Measurements from ENCODE around the gene TREML4. TPM values are rescaled to one million over a fixed set of nuclear protein-coding genes. Genes with fewer than 3 reads are reported as not detected.

Gene TREML4
- total and polyA plus RNA-seq, 10 donors = 0.44 to 2.2 TPM; not detected in 8

- no peak for DNase-seq
- H3K36me3 ChIP-seq = no peaks in the 10 kb centered on the region
- H3K4me3 ChIP-seq = peak overlapping the region in 1 of 8 donors; percentile 55
- intact Hi-C loops (cut with DNase I; ENCODE audit: low total_unique reads) = no loop called here
- H3K27me3 ChIP-seq (replicated peaks in 1 of 7) = peaks cover 0 to 5% (median 0%) of the 10 kb centered on the region in 7 donors
- TF ChIP-seq POLR2A (IDR thresholded peaks at IDR 0.05) = no peak
- peak in 2 of 3 donors; percentile 12 to 70 for TF ChIP-seq POLR2AphosphoS5 (IDR thresholded peaks at IDR 0.05)
- TF ChIP-seq, protein P1, sequence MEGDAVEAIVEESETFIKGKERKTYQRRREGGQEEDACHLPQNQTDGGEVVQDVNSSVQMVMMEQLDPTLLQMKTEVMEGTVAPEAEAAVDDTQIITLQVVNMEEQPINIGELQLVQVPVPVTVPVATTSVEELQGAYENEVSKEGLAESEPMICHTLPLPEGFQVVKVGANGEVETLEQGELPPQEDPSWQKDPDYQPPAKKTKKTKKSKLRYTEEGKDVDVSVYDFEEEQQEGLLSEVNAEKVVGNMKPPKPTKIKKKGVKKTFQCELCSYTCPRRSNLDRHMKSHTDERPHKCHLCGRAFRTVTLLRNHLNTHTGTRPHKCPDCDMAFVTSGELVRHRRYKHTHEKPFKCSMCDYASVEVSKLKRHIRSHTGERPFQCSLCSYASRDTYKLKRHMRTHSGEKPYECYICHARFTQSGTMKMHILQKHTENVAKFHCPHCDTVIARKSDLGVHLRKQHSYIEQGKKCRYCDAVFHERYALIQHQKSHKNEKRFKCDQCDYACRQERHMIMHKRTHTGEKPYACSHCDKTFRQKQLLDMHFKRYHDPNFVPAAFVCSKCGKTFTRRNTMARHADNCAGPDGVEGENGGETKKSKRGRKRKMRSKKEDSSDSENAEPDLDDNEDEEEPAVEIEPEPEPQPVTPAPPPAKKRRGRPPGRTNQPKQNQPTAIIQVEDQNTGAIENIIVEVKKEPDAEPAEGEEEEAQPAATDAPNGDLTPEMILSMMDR (IDR thresholded peaks at IDR 0.05 in 8 of 11, conservative IDR thresholded peaks at IDR 0.05 in 3 of 11) = peak; percentile 32 to 73 (median 53)
- peak overlapping the region in 7 of 8 donors; percentile 74 to 94 (median 86) for H3K27ac ChIP-seq
- peaks cover 0 to 51% (median 29%) of the 10 kb centered on the region in 6 donors for H3K4me1 ChIP-seq
- 49 to 61% (median 56%) methylated on average over 4 of the region's 4 CpGs for WGBS, 5 donors
- no peaks in the 10 kb centered on the region for H3K9me3 ChIP-seq
Observed at GRCh38 chr6:41182069-41183034, 45.8 kb upstream of the TREML4 start.

- Histone ChIP-seq H3K9me3 (peaks cover 0 to 10% (median 6%) of the 10 kb centered on the region in 8 donors), H3K27me3 (replicated peaks in 1 of 7) (no peaks in the 10 kb centered on the region), H3K4me1 (peaks cover 0 to 62% (median 29%) of the 10 kb centered on the region in 6 donors), H3K36me3 (no peaks in the 10 kb centered on the region), H3K4me3 (no peak overlapping the region), H3K27ac (peak overlapping the region in 1 of 8 donors; percentile 75)
- TF ChIP-seq POLR2AphosphoS5 (IDR thresholded peaks at IDR 0.05) (no peak), POLR2A (IDR thresholded peaks at IDR 0.05) (no peak)
- TF ChIP-seq, protein P1 (IDR thresholded peaks at IDR 0.05 in 8 of 11, conservative IDR thresholded peaks at IDR 0.05 in 3 of 11) = no peak
- intact Hi-C loops (cut with DNase I; ENCODE audit: low total_unique reads) = no loop called here
- 78 to 95% (median 90%) methylated on average over 7 of the region's 7 CpGs for WGBS, 5 donors
- DNase-seq = no peak
Observed at GRCh38 chr6:41184761-41185160, 43.4 kb upstream of the TREML4 start.

DNA sequence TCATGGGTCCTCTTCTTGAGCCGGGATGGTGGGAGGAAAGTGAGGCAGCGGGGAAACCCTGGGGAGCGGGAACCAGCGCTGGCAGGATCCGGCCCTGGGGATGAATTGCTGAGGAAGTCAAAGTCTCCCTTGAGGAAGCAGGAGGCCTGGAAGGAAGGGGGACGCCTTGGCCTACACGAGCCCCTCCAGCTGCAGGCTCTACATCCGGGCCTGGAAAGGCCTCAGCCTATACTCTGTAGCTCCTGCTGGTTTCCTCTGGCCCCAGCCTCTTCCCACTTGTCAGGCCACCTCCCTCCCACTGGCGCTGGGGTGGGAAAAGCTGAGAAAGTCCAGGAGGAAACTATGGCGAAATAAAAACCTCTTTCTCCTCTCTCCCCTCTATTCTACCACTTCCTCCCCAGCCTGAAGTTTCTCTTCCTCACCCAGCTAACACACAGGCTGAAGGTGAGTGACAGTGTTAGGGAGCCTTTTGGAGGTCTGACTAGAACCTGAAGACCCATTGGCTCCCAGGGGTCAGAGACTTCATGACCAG is 42.1 kb upstream of the TREML4 start:
- no peaks in the 10 kb centered on the region for H3K27me3 ChIP-seq (replicated peaks in 1 of 7)
- peaks cover 0 to 9% (median 0%) of the 10 kb centered on the region in 6 donors for H3K36me3 ChIP-seq
- H3K4me1 ChIP-seq = peaks cover 0 to 62% (median 29%) of the 10 kb centered on the region in 6 donors
- peaks cover 0 to 19% (median 13%) of the 10 kb centered on the region in 8 donors for H3K9me3 ChIP-seq
- TF ChIP-seq POLR2AphosphoS5 (IDR thresholded peaks at IDR 0.05) (no peak), POLR2A (IDR thresholded peaks at IDR 0.05) (no peak)
- TF ChIP-seq, protein P1 (IDR thresholded peaks at IDR 0.05 in 8 of 11, conservative IDR thresholded peaks at IDR 0.05 in 3 of 11) = no peak
- peak overlapping the region in 5 of 8 donors; percentile 5 to 75 (median 60) for H3K27ac ChIP-seq
- no peak for DNase-seq
- WGBS, 5 donors = 47 to 67% (median 48%) methylated on average over 9 to 10 of the region's 10 CpGs
- intact Hi-C loops (cut with DNase I; ENCODE audit: low total_unique reads) = no loop called here
- H3K4me3 ChIP-seq = peak overlapping the region in 1 of 8 donors; percentile 25
